ENCODE measurements around the gene PRXL2C. TPM values are rescaled to one million over a fixed set of nuclear protein-coding genes. Genes with fewer than 3 reads are reported as not detected.

The PRXL2C gene
- total and polyA plus RNA-seq, 2 of the 8 experiments (the other 6 are each of a cell fraction or from before 2014, with no cell fraction given): 2.8 to 7.3 TPM

GRCh38 chr9:96668868-96669534, 13.9 kb upstream of the PRXL2C start:
- H4K20me1 ChIP-seq (replicated peaks in 1 of 2; ENCODE audit: control insufficient read depth in 1 of 2, insufficient read depth in 2 of 2, low read length in 2 of 2): no peaks in the 10 kb centered on the region
- no peak overlapping the region for H2BK20ac ChIP-seq (ENCODE audit: low read length)
- no peak overlapping the region for H2AFZ ChIP-seq (ENCODE audit: low read length)
- H3K4ac ChIP-seq (replicated peaks; ENCODE audit: insufficient read length, low read depth, low read length): no peak overlapping the region
- H3K79me1 ChIP-seq (ENCODE audit: low read depth, low read length): no peaks in the 10 kb centered on the region
- H3K4me3 ChIP-seq (ENCODE audit: extremely low read depth in 1 of 4, insufficient read depth in 2 of 4, low read depth in 3 of 4, low read length in 4 of 4): no peak overlapping the region
- no peaks in the 10 kb centered on the region for H3K79me2 ChIP-seq (ENCODE audit: control insufficient read depth in 1 of 2, insufficient read depth in 2 of 2, low read length in 2 of 2)
- no peaks in the 10 kb centered on the region for H3K36me3 ChIP-seq (ENCODE audit: control insufficient read depth in 2 of 4, insufficient read depth in 4 of 4, low read length in 3 of 4)
- no peak overlapping the region for H3K23ac ChIP-seq (ENCODE audit: insufficient read length)
- H4K8ac ChIP-seq (ENCODE audit: extremely low read depth, insufficient read depth, low read length): no peak overlapping the region
- H3K9ac ChIP-seq (replicated peaks in 1 of 4; ENCODE audit: extremely low read depth in 1 of 4, low read depth in 3 of 4, low read length in 3 of 4): no peak overlapping the region
- no peak overlapping the region for H3K14ac ChIP-seq (ENCODE audit: insufficient read length)
- DNase-seq (ENCODE audit: low read depth in 1 of 2, low spot score in 2 of 2): no peak
- H2BK120ac ChIP-seq (replicated peaks; ENCODE audit: low read depth, low read length): no peak overlapping the region
- POLR2A ChIA-PET (ENCODE audit: partially characterized antibody): no interaction called here
- H2BK15ac ChIP-seq (ENCODE audit: low read length): no peak overlapping the region
- H2BK5ac ChIP-seq (ENCODE audit: low read depth, low read length): no peak overlapping the region
- H3K27ac ChIP-seq (ENCODE audit: low read depth, low read length): no peak overlapping the region
- H3K27me3 ChIP-seq (replicated peaks in 1 of 4; ENCODE audit: control insufficient read depth in 3 of 4, extremely low read depth in 1 of 4, insufficient read depth in 3 of 4, low read length in 3 of 4): no peaks in the 10 kb centered on the region
- CTCF ChIA-PET (ENCODE audit: partially characterized antibody): interaction anchor here (0.8 to 3.2 kb wide), 4 partner anchors 13 to 348 kb away, joined by 3 to 27 read pairs (median 4); no protein-coding TSS in a partner anchor
- H2BK12ac ChIP-seq (ENCODE audit: low read depth, low read length): no peak overlapping the region
- H3K9me3 ChIP-seq (ENCODE audit: insufficient read depth in 2 of 2, low read depth in 1 of 2, low read length in 1 of 2): peaks cover 0 to 4% of the 10 kb centered on the region in 2 experiments; a peak in 1 of 4 replicates
- H3K23me2 ChIP-seq (ENCODE audit: low read depth, low read length): no peaks in the 10 kb centered on the region
- no peak overlapping the region for H4K91ac ChIP-seq (replicated peaks; ENCODE audit: insufficient read length, low read length)
- 91% methylated on average over 20 of the region's 20 CpGs; no CpG with 5 or more reads in 1 of the 2 experiments for WGBS, 2 experiments (ENCODE audit: extremely low coverage in 1 of 2, insufficient coverage in 1 of 2, insufficient read length in 1 of 2, insufficient replicate concordance in 2 of 2, low coverage in 1 of 2, low lambda C conversion rate in 2 of 2, missing lambda C conversion rate in 1 of 2)
- H3K4me1 ChIP-seq (replicated peaks in 1 of 4; ENCODE audit: control insufficient read depth in 3 of 4, insufficient read depth in 4 of 4, low read length in 3 of 4): no peaks in the 10 kb centered on the region
- no peak overlapping the region for H3K4me2 ChIP-seq (ENCODE audit: insufficient read depth in 1 of 2, low read depth in 2 of 2, low read length in 2 of 2)
- FAIRE-seq: no peak
- no peak overlapping the region for H2AK5ac ChIP-seq (ENCODE audit: low read depth, low read length)
- H4K5ac ChIP-seq (ENCODE audit: insufficient read length, low read depth, low read length): no peak overlapping the region
- no peak overlapping the region for H3K56ac ChIP-seq (replicated peaks; ENCODE audit: insufficient read length, low read depth, low read length)
- H3K18ac ChIP-seq (ENCODE audit: extremely low read depth, low read length): no peak overlapping the region
- no peak for TF ChIP-seq TEAD4 (IDR thresholded peaks at IDR 0.05; ENCODE audit: low read depth, low read length)
- no peak for TF ChIP-seq ASH2L (IDR thresholded peaks at IDR 0.05; ENCODE audit: low read length)
- no peak for TF ChIP-seq CEBPB (IDR thresholded peaks at IDR 0.05; ENCODE audit: low read depth, low read length)
- no peak for TF ChIP-seq SRF (IDR thresholded peaks at IDR 0.05; ENCODE audit: low read depth, low read length)
- no peak for TF ChIP-seq SP4 (IDR thresholded peaks at IDR 0.05; ENCODE audit: low read length)
- TF ChIP-seq GABPA (IDR thresholded peaks at IDR 0.05; ENCODE audit: borderline replicate concordance, insufficient read depth, low read length): no peak
- no peak for TF ChIP-seq RFX5 (IDR thresholded peaks at IDR 0.05; ENCODE audit: borderline replicate concordance, low read depth, low read length)
- no peak for TF ChIP-seq RXRA (IDR thresholded peaks at IDR 0.05; ENCODE audit: insufficient read depth, low read depth, low read length)
- TF ChIP-seq PHF8 (conservative IDR thresholded peaks at IDR 0.05; ENCODE audit: low read depth, low read length): no peak
